Right lobe of liver (tissue), 4 donors: ENCODE data around the gene CAMK2D.

ENCODE experiments used
- CTCF ChIP-seq, 4 donors: fragments of 200-600 bp in 3 of 4; fragments of 450-650 bp in 1 of 4; IDR thresholded peaks; one replicate each; pipeline versions ENCODE4 v1.5.1 to v1.8.0; 2016 to 2022; ENCODE audit warnings: antibody characterized with exemption in 4 of 4, mild to moderate bottlenecking in 2 of 4
- POLR2A ChIP-seq: fragments of 450-650 bp; IDR thresholded peaks from one replicate; pipeline ENCODE4 v1.6.1; 2017; ENCODE audit warnings: antibody characterized with exemption, mild to moderate bottlenecking
- donor health status: DM: no; HTN: no; CAD: no.
- donor health status: DM: no; HTN: no; CAD: no.
- donor health status: DM: no; HTN: yes; CAD: no.

DNA sequence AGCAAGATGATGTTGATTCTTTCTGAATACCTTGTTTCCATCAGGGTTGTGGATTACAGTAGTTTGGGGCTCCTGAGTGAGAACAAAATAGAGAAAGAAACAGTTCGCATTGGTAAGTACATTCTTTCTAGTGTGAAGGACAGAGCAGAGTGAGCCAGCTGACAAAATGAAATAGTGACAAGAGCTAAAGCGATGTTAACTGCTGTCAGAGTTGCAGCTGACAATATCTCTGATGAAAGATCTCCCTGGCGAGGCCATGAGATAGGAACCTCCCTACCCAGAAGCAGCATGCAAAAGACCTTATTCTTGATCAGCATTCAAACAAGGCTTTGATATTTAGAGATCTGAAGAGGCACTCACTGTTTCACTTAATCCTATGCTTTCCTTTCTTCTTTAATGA, 258.6 kb downstream of the CAMK2D start:
- no peak for TF ChIP-seq CTCF (IDR thresholded peaks at IDR 0.05)
- TF ChIP-seq POLR2A, result no peak
